CD14-positive monocyte (primary cell): Measurements from ENCODE around the gene OR8K5. TPM values are rescaled to one million over a fixed set of nuclear protein-coding genes. Genes with fewer than 3 reads are reported as not detected.

ENCODE experiments used
- DNase-seq, 3 donors: peaks; one replicate each; pipeline ENCODE4 v3.0.0-alpha.2; 2011 to 2022
- H2AFZ ChIP-seq: 2 replicates; pipeline ENCODE4 v1.6.0; 2012; ENCODE audit warnings: mild to moderate bottlenecking, low read depth, low read length, inconsistent platforms; ENCODE audit not compliant: insufficient read depth, poor library complexity, severe bottlenecking
- H3K27ac ChIP-seq, 2 donors: 1 replicate in 1 of 2; 2 replicates in 1 of 2; pipeline ENCODE4 v1.5.1; 2012 to 2013; ENCODE audit warnings: low read length in 2 of 2, control low read depth in 1 of 2, inconsistent platforms in 1 of 2, low read depth in 1 of 2, mild to moderate bottlenecking in 1 of 2
- H3K27me3 ChIP-seq, 2 donors: one replicate each; pipeline versions ENCODE4 v1.6.0 to v1.6.1; 2011 to 2013; ENCODE audit warnings: low read length in 2 of 2; ENCODE audit not compliant: control insufficient read depth in 2 of 2, insufficient read depth in 2 of 2
- H3K36me3 ChIP-seq, 2 donors: replicated peaks in 1 of 2; 1 replicate in 1 of 2; 2 replicates in 1 of 2; pipeline versions ENCODE4 v1.5.1 to v1.6.1; 2012 to 2013; ENCODE audit warnings: low read length in 2 of 2, control low read depth in 1 of 2, inconsistent platforms in 1 of 2, mild to moderate bottlenecking in 1 of 2; ENCODE audit not compliant: insufficient read depth in 2 of 2, control insufficient read depth in 1 of 2
- H3K4me1 ChIP-seq, 2 donors: 1 replicate in 1 of 2; 2 replicates in 1 of 2; pipeline versions ENCODE4 v1.5.1 to v1.6.1; 2012 to 2013; ENCODE audit warnings: low read length in 2 of 2, control low read depth in 1 of 2, inconsistent platforms in 1 of 2, mild to moderate bottlenecking in 1 of 2, moderate library complexity in 1 of 2; ENCODE audit not compliant: insufficient read depth in 2 of 2, control insufficient read depth in 1 of 2
- H3K4me2 ChIP-seq: replicated peaks from 2 replicates; pipeline ENCODE3; 2012; ENCODE audit warnings: low read length, moderate library complexity, mild to moderate bottlenecking; ENCODE audit not compliant: poor library complexity, severe bottlenecking; ENCODE audit errors: extremely low read depth
- H3K4me3 ChIP-seq, 3 experiments: fragments of 200-600 bp in 1 of 3; sonication (generic) in 1 of 3; replicated peaks in 1 of 3; 1 replicate in 2 of 3; 2 replicates in 1 of 3; pipeline ENCODE4 v1.5.1; 2011 to 2013; ENCODE audit warnings: low read length in 3 of 3, mild to moderate bottlenecking in 3 of 3, control low read depth in 2 of 3, low read depth in 2 of 3, inconsistent platforms in 1 of 3, moderate library complexity in 1 of 3
- H3K79me2 ChIP-seq: 2 replicates; pipeline ENCODE4 v1.6.0; 2012; ENCODE audit warnings: mild to moderate bottlenecking, control low read depth, inconsistent platforms, low read length, moderate library complexity; ENCODE audit not compliant: insufficient read depth
- H3K9ac ChIP-seq: 2 replicates; pipeline ENCODE4 v1.6.0; 2017; ENCODE audit warnings: low read length, mild to moderate bottlenecking; ENCODE audit not compliant: insufficient read depth, poor library complexity, severe bottlenecking
- H3K9me3 ChIP-seq, 2 donors: replicated peaks in 1 of 2; 1 replicate in 1 of 2; 2 replicates in 1 of 2; pipeline versions ENCODE4 v1.5.1 to v1.6.1; 2012 to 2013; ENCODE audit warnings: low read length in 2 of 2, control low read depth in 1 of 2; ENCODE audit not compliant: control insufficient read depth in 1 of 2, insufficient read depth in 1 of 2
- H4K20me1 ChIP-seq: 2 replicates; pipeline ENCODE4 v1.6.0; 2012; ENCODE audit warnings: mild to moderate bottlenecking, low read length, control low read depth, moderate library complexity; ENCODE audit not compliant: insufficient read depth
- H3K27ac Mint-ChIP-seq, 7 donors: one replicate each; pipeline ENCODE4 v1.8.0; 2020; ENCODE audit warnings: mild to moderate bottlenecking in 7 of 7, mixed read lengths in 7 of 7, moderate library complexity in 6 of 7, inconsistent platforms in 2 of 7
- H3K27me3 Mint-ChIP-seq, 3 donors: one replicate each; pipeline ENCODE4 v1.8.0; 2021 to 2022; ENCODE audit warnings: low read depth in 3 of 3, mild to moderate bottlenecking in 3 of 3, mixed read lengths in 3 of 3, moderate library complexity in 3 of 3, inconsistent platforms in 1 of 3
- H3K36me3 Mint-ChIP-seq, 2 donors: one replicate each; pipeline ENCODE4 v1.8.0; 2020; ENCODE audit warnings: mixed read lengths in 2 of 2, inconsistent platforms in 1 of 2, mild to moderate bottlenecking in 1 of 2
- H3K4me1 Mint-ChIP-seq: one replicate; pipeline ENCODE4 v1.8.0; 2020; ENCODE audit warnings: mild to moderate bottlenecking, mixed read lengths
- H3K4me3 Mint-ChIP-seq, 2 donors: one replicate each; pipeline ENCODE4 v1.8.0; 2020; ENCODE audit warnings: mild to moderate bottlenecking in 2 of 2, mixed read lengths in 2 of 2, moderate library complexity in 1 of 2
- H3K9me3 Mint-ChIP-seq, 7 donors: one replicate each; pipeline ENCODE4 v1.8.0; 2020 to 2022; ENCODE audit warnings: mixed read lengths in 7 of 7, mild to moderate bottlenecking in 6 of 7, moderate library complexity in 6 of 7, inconsistent platforms in 2 of 7
- WGBS: methylation state at CpG from one replicate; pipeline ENCODE4 v1.1.5; 2013; ENCODE audit warnings: missing lambda C conversion rate; ENCODE audit not compliant: insufficient coverage; 5-methylcytosine and 5-hydroxymethylcytosine counted together
- intact Hi-C, 2 donors: fragments of 100-400 bp; cut with micrococcal nuclease; formaldehyde crosslinking; loops; one replicate each; pipeline versions ENCODE4 v1.15.0 to v1.15.1; 2023
- polyA minus RNA-seq: library from RNA; depleted of rRNA, polyadenylated mRNA; stranded (reverse); fragments of >200 nt; gene quantifications from 2 replicates; pipeline ENCODE4 v1.2.3, GENCODE V29; 2012
- polyA plus RNA-seq, 3 donors: library from polyadenylated mRNA; depleted of rRNA in 1 of 3; unstranded in 2 of 3; stranded (reverse) in 1 of 3; fragments of 300-500 nt in 2 of 3; fragments of >200 nt in 1 of 3; fragmentation: Illumina TruSeq in 2 of 3; gene quantifications; 1 replicate in 2 of 3; 2 replicates in 1 of 3; pipeline ENCODE4 v1.2.3, GENCODE V29; 2012 to 2021
- total RNA-seq, 12 experiments: library from RNA in 1 of 12; stranded (reverse) in 1 of 12; fragments of 120-200 nt in 1 of 12; gene quantifications; one replicate each; pipeline ENCODE4 v1.2.4 and lab custom pipeline; 2013 to 2026; ENCODE audit warnings: mixed read lengths in 6 of 12, inconsistent platforms in 1 of 12
- TF ChIP-seq, protein P1 (sequence below): fragments of 200-600 bp; IDR thresholded peaks from one replicate; pipeline ENCODE4 v1.8.0; 2022; ENCODE audit warnings: antibody characterized with exemption, mild to moderate bottlenecking

The OR8K5 gene, protein sequence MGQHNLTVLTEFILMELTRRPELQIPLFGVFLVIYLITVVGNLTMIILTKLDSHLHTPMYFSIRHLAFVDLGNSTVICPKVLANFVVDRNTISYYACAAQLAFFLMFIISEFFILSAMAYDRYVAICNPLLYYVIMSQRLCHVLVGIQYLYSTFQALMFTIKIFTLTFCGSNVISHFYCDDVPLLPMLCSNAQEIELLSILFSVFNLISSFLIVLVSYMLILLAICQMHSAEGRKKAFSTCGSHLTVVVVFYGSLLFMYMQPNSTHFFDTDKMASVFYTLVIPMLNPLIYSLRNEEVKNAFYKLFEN
- total RNA-seq (2013) = not detected
- polyA plus RNA-seq (not detected), polyA minus RNA-seq (not detected in 2 replicates), total RNA-seq (lab: John Stamatoyannopoulos, UW) (0 to 0.23 (median 0) reads per million in 11 experiments)

DNA sequence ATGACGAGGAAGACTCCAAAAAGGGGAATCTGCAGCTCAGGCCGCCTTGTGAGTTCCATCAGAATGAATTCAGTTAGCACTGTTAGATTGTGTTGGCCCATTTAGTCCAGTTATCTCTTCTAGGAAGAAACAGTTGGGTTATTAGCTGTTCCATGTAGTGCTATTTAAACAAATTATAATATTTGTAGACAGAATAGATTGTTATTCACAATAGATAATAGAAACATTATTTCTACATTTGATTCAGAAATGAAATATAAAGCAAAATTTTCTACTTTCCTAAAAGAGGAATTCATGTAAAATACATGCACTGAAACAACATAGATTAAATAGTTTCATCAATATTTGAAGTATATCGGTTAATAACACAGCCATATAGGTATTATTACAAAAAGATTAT lies at the start of gene OR8K5:
TSS of gene OR8K5 (minus strand) at position 101 of the 400 bp plus-strand sequence. CDS start at position 101, 0 bp downstream.
- H3K36me3 Mint-ChIP-seq = no peaks in the 10 kb centered on the region
- intact Hi-C loops = no loop called here
- no peaks in the 10 kb centered on the region for H3K4me1 ChIP-seq
- DNase-seq = no peak
- H3K27ac Mint-ChIP-seq = no peak within 1 kb of the TSS
- no peak within 1 kb of the TSS for H2AFZ ChIP-seq
- no peaks in the 10 kb centered on the region for H4K20me1 ChIP-seq
- H3K27me3 ChIP-seq = no peaks in the 10 kb centered on the region
- H3K27me3 Mint-ChIP-seq = no peaks in the 10 kb centered on the region
- TF ChIP-seq, protein P1, sequence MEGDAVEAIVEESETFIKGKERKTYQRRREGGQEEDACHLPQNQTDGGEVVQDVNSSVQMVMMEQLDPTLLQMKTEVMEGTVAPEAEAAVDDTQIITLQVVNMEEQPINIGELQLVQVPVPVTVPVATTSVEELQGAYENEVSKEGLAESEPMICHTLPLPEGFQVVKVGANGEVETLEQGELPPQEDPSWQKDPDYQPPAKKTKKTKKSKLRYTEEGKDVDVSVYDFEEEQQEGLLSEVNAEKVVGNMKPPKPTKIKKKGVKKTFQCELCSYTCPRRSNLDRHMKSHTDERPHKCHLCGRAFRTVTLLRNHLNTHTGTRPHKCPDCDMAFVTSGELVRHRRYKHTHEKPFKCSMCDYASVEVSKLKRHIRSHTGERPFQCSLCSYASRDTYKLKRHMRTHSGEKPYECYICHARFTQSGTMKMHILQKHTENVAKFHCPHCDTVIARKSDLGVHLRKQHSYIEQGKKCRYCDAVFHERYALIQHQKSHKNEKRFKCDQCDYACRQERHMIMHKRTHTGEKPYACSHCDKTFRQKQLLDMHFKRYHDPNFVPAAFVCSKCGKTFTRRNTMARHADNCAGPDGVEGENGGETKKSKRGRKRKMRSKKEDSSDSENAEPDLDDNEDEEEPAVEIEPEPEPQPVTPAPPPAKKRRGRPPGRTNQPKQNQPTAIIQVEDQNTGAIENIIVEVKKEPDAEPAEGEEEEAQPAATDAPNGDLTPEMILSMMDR = no peak
- no peak within 1 kb of the TSS for H3K4me3 ChIP-seq
- no peak within 1 kb of the TSS for H3K4me3 Mint-ChIP-seq
- no peaks in the 10 kb centered on the region for H3K36me3 ChIP-seq
- H3K9ac ChIP-seq = no peak within 1 kb of the TSS
- H3K27ac ChIP-seq = no peak within 1 kb of the TSS
- H3K79me2 ChIP-seq = no peaks in the 10 kb centered on the region
- H3K4me2 ChIP-seq = no peak within 1 kb of the TSS
- H3K9me3 Mint-ChIP-seq = peaks cover 0 to 9% (median 5%) of the 10 kb centered on the region in 7 donors
- peaks cover 0 to 10% of the 10 kb centered on the region in 2 donors for H3K9me3 ChIP-seq
- H3K4me1 Mint-ChIP-seq = no peaks in the 10 kb centered on the region
- WGBS = 69% methylated on average over 2 of the region's 3 CpGs

DNA sequence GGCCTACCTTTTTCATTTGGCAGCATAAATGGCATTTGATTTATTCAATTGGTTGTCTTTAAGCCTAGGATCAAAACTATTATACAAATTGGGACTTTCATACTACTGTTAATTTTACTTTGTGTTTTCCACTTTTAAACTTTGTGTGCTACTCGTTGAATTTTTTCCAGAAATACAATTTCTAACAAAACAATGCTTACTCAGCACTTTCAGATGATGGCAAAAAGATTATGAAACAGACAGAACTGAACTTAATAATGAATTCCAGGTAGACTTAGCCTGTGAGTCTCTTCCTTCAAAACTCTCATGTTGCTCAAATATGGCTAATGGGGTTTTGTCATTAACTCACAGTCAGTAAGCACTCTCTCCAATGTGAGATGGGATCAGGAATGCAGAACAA lies 47.7 kb upstream of the OR8K5 start:
- Mint-ChIP-seq H3K9me3 (peaks cover 0 to 15% (median 6%) of the 10 kb centered on the region in 7 donors), H3K4me1 (no peaks in the 10 kb centered on the region), H3K4me3 (no peak overlapping the region), H3K27ac (no peak overlapping the region), H3K27me3 (peaks cover 0 to 2% (median 0%) of the 10 kb centered on the region in 3 donors), H3K36me3 (no peaks in the 10 kb centered on the region)
- intact Hi-C loops = no loop called here
- TF ChIP-seq, protein P1 = no peak
- DNase-seq = no peak
- Histone ChIP-seq H3K79me2 (no peaks in the 10 kb centered on the region), H3K27me3 (no peaks in the 10 kb centered on the region), H3K36me3 (no peaks in the 10 kb centered on the region), H3K4me3 (no peak overlapping the region), H2AFZ (no peak overlapping the region), H3K9me3 (peaks cover 14 to 16% of the 10 kb centered on the region in 2 donors), H4K20me1 (no peaks in the 10 kb centered on the region), H3K27ac (no peak overlapping the region), H3K4me1 (no peaks in the 10 kb centered on the region), H3K4me2 (no peak overlapping the region), H3K9ac (no peak overlapping the region)
- WGBS = no CpG with 5 or more reads among the region's 1 CpG
